HG03095 (cell line): ENCODE results near the gene ZC3H4.

Source experiments
- ATAC-seq: cut with Tn5 transposase; IDR thresholded peaks from one replicate; pipeline ENCODE4 v1.9.1; 2021; ENCODE audit warnings: moderate library complexity; ENCODE audit not compliant: unreplicated experiment

ZC3H4 gene

GRCh38 chr19:47134545-47134944 lies 21.0 kb upstream of the ZC3H4 start:
- ATAC-seq: no peak

GRCh38 chr19:47133021-47133471 lies 19.5 kb upstream of the ZC3H4 start:
- ATAC-seq: no peak

- ATAC-seq: no peak
Measured at GRCh38 chr19:47132194-47132852, 18.7 kb upstream of the ZC3H4 start.

- ATAC-seq: peak; percentile 63
Measured at GRCh38 chr19:47130589-47131227, 17.1 kb upstream of the ZC3H4 start, which contains the start of gene SAE1. Gene SAE1, plus strand, starts transcription at chr19:47130835. Its CDS starts 96 bp downstream, at chr19:47130931.

- ATAC-seq: no peak
Measured at GRCh38 chr19:47130120-47130588, 16.6 kb upstream of the ZC3H4 start.

GRCh38 chr19:47129579-47129978 lies 16.0 kb upstream of the ZC3H4 start:
- no peak for ATAC-seq

- ATAC-seq: no peak
Measured at GRCh38 chr19:47125669-47125938, 12.0 kb upstream of the ZC3H4 start.

- no peak for ATAC-seq
Measured at GRCh38 chr19:47124937-47125668, 11.5 kb upstream of the ZC3H4 start.

- no peak for ATAC-seq
Measured at GRCh38 chr19:47123406-47123805, 9.8 kb upstream of the ZC3H4 start.

GRCh38 chr19:47122359-47123335 lies 9.1 kb upstream of the ZC3H4 start:
- no peak for ATAC-seq

- ATAC-seq: no peak
Measured at GRCh38 chr19:47120470-47121067, 7.0 kb upstream of the ZC3H4 start.

- ATAC-seq: no peak
Measured at GRCh38 chr19:47113850-47114651, 475 bp upstream of the ZC3H4 start.

GRCh38 chr19:47112166-47112996 lies 1.2 kb downstream of the ZC3H4 start:
- ATAC-seq: no peak

GRCh38 chr19:47111682-47112165 lies 1.9 kb downstream of the ZC3H4 start:
- no peak for ATAC-seq

GRCh38 chr19:47111006-47111621 lies 2.5 kb downstream of the ZC3H4 start:
- ATAC-seq: no peak

GRCh38 chr19:47110521-47111005 lies 3.0 kb downstream of the ZC3H4 start:
- ATAC-seq: no peak

- no peak for ATAC-seq
Measured at GRCh38 chr19:47109541-47110375, 3.8 kb downstream of the ZC3H4 start.
